ENCODE results near the gene SLC29A4. TPM values are rescaled to one million over a fixed set of nuclear protein-coding genes. Genes with fewer than 3 reads are reported as not detected.

Gene SLC29A4
- total RNA-seq, 1 donor from 2014 or later, result 7.9 TPM

GRCh38 chr7:5296015-5296610 lies 13.4 kb downstream of the SLC29A4 start:
- H3K36me3 Mint-ChIP-seq (ENCODE audit: unreplicated experiment), result peaks cover 5% of the 10 kb centered on the region
- DNase-seq (ENCODE audit: extremely low spot score, unreplicated experiment), result no peak
- H3K4me1 Mint-ChIP-seq (ENCODE audit: unreplicated experiment), result no peaks in the 10 kb centered on the region
- TF ChIP-seq, protein P1, sequence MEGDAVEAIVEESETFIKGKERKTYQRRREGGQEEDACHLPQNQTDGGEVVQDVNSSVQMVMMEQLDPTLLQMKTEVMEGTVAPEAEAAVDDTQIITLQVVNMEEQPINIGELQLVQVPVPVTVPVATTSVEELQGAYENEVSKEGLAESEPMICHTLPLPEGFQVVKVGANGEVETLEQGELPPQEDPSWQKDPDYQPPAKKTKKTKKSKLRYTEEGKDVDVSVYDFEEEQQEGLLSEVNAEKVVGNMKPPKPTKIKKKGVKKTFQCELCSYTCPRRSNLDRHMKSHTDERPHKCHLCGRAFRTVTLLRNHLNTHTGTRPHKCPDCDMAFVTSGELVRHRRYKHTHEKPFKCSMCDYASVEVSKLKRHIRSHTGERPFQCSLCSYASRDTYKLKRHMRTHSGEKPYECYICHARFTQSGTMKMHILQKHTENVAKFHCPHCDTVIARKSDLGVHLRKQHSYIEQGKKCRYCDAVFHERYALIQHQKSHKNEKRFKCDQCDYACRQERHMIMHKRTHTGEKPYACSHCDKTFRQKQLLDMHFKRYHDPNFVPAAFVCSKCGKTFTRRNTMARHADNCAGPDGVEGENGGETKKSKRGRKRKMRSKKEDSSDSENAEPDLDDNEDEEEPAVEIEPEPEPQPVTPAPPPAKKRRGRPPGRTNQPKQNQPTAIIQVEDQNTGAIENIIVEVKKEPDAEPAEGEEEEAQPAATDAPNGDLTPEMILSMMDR (IDR thresholded peaks at IDR 0.05), result no peak
- no peak overlapping the region for H3K27ac Mint-ChIP-seq (ENCODE audit: unreplicated experiment)
- H3K27me3 Mint-ChIP-seq (ENCODE audit: unreplicated experiment), result no peaks in the 10 kb centered on the region
- H3K9me3 Mint-ChIP-seq (ENCODE audit: unreplicated experiment), result no peaks in the 10 kb centered on the region
- no peak overlapping the region for H3K4me3 Mint-ChIP-seq (ENCODE audit: unreplicated experiment)

GRCh38 chr7:5296611-5297226 lies 14.0 kb downstream of the SLC29A4 start:
- Mint-ChIP-seq H3K9me3 (ENCODE audit: unreplicated experiment) (no peaks in the 10 kb centered on the region), H3K4me1 (ENCODE audit: unreplicated experiment) (no peaks in the 10 kb centered on the region), H3K27ac (ENCODE audit: unreplicated experiment) (no peak overlapping the region), H3K27me3 (ENCODE audit: unreplicated experiment) (no peaks in the 10 kb centered on the region), H3K36me3 (ENCODE audit: unreplicated experiment) (peaks cover 5% of the 10 kb centered on the region), H3K4me3 (ENCODE audit: unreplicated experiment) (no peak overlapping the region)
- TF ChIP-seq, protein P1 (IDR thresholded peaks at IDR 0.05), result no peak
- DNase-seq (ENCODE audit: extremely low spot score, unreplicated experiment), result no peak

- TF ChIP-seq, protein P1 (IDR thresholded peaks at IDR 0.05), result no peak
- Mint-ChIP-seq H3K4me3 (ENCODE audit: unreplicated experiment) (no peak overlapping the region), H3K36me3 (ENCODE audit: unreplicated experiment) (no peaks in the 10 kb centered on the region), H3K27ac (ENCODE audit: unreplicated experiment) (no peak overlapping the region), H3K27me3 (ENCODE audit: unreplicated experiment) (no peaks in the 10 kb centered on the region), H3K4me1 (ENCODE audit: unreplicated experiment) (no peaks in the 10 kb centered on the region), H3K9me3 (ENCODE audit: unreplicated experiment) (no peaks in the 10 kb centered on the region)
- DNase-seq (ENCODE audit: extremely low spot score, unreplicated experiment), result no peak
Observed at GRCh38 chr7:5300366-5300765, 17.6 kb downstream of the SLC29A4 start.

- H3K27ac Mint-ChIP-seq (ENCODE audit: unreplicated experiment), result no peak overlapping the region
- no peaks in the 10 kb centered on the region for H3K4me1 Mint-ChIP-seq (ENCODE audit: unreplicated experiment)
- TF ChIP-seq, protein P1 (IDR thresholded peaks at IDR 0.05), result no peak
- no peaks in the 10 kb centered on the region for H3K27me3 Mint-ChIP-seq (ENCODE audit: unreplicated experiment)
- no peaks in the 10 kb centered on the region for H3K9me3 Mint-ChIP-seq (ENCODE audit: unreplicated experiment)
- H3K36me3 Mint-ChIP-seq (ENCODE audit: unreplicated experiment), result peaks cover 4% of the 10 kb centered on the region
- no peak for DNase-seq (ENCODE audit: extremely low spot score, unreplicated experiment)
- no peak overlapping the region for H3K4me3 Mint-ChIP-seq (ENCODE audit: unreplicated experiment)
Observed at GRCh38 chr7:5302577-5302976, 19.8 kb downstream of the SLC29A4 start.

GRCh38 chr7:5303061-5303460 lies 20.3 kb downstream of the SLC29A4 start:
- H3K27ac Mint-ChIP-seq (ENCODE audit: unreplicated experiment), result no peak overlapping the region
- no peaks in the 10 kb centered on the region for H3K9me3 Mint-ChIP-seq (ENCODE audit: unreplicated experiment)
- no peaks in the 10 kb centered on the region for H3K4me1 Mint-ChIP-seq (ENCODE audit: unreplicated experiment)
- TF ChIP-seq, protein P1 (IDR thresholded peaks at IDR 0.05), result no peak
- no peaks in the 10 kb centered on the region for H3K27me3 Mint-ChIP-seq (ENCODE audit: unreplicated experiment)
- H3K36me3 Mint-ChIP-seq (ENCODE audit: unreplicated experiment), result peaks cover 4% of the 10 kb centered on the region
- H3K4me3 Mint-ChIP-seq (ENCODE audit: unreplicated experiment), result no peak overlapping the region
- DNase-seq (ENCODE audit: extremely low spot score, unreplicated experiment), result no peak
